ENCODE measurements around the gene LENG9. TPM values are rescaled to one million over a fixed set of nuclear protein-coding genes. Genes with fewer than 3 reads are reported as not detected.

The LENG9 gene
- total RNA-seq, 4 donors from 2014 or later = 3.1 to 7.9 (median 4.1) TPM

- peaks cover 58% of the 10 kb centered on the region for H3K27me3 ChIP-seq
- peaks cover 20% of the 10 kb centered on the region for H3K4me1 ChIP-seq
- 76% methylated on average over 6 of the region's 11 CpGs for WGBS
- H3K36me3 ChIP-seq = no peaks in the 10 kb centered on the region
- no peak for TF ChIP-seq POLR2A (IDR thresholded peaks at IDR 0.05)
- no peak for TF ChIP-seq CTCF (IDR thresholded peaks at IDR 0.05)
- no peak for TF ChIP-seq EP300 (IDR thresholded peaks at IDR 0.05)
- TF ChIP-seq POLR2AphosphoS5 (IDR thresholded peaks at IDR 0.05) = no peak
- H3K9me3 ChIP-seq = no peaks in the 10 kb centered on the region
- no peak for DNase-seq (ENCODE audit: low spot score in 2 of 2)
- no peak overlapping the region for H3K4me3 ChIP-seq
- H3K27ac ChIP-seq = no peak overlapping the region
These were observed 35.0 kb downstream of the LENG9 start for GRCh38 chr19:54428323-54429175.

GRCh38 chr19:54427586-54427985 lies 36.0 kb downstream of the LENG9 start:
- Histone ChIP-seq H3K4me3 (no peak overlapping the region), H3K27ac (no peak overlapping the region), H3K27me3 (peaks cover 62% of the 10 kb centered on the region), H3K4me1 (peaks cover 20% of the 10 kb centered on the region), H3K9me3 (no peaks in the 10 kb centered on the region), H3K36me3 (no peaks in the 10 kb centered on the region)
- DNase-seq (ENCODE audit: low spot score in 2 of 2) = no peak
- 81% methylated on average over 11 of the region's 11 CpGs for WGBS
- no peak for TF ChIP-seq POLR2A (IDR thresholded peaks at IDR 0.05)
- TF ChIP-seq EP300 (IDR thresholded peaks at IDR 0.05) = no peak
- no peak for TF ChIP-seq CTCF (IDR thresholded peaks at IDR 0.05)
- no peak for TF ChIP-seq POLR2AphosphoS5 (IDR thresholded peaks at IDR 0.05)

- H3K4me1 ChIP-seq = peaks cover 18% of the 10 kb centered on the region
- no peak overlapping the region for H3K27ac ChIP-seq
- no peak overlapping the region for H3K4me3 ChIP-seq
- 64% methylated on average over 13 of the region's 17 CpGs for WGBS
- no peaks in the 10 kb centered on the region for H3K36me3 ChIP-seq
- DNase-seq (ENCODE audit: low spot score in 2 of 2) = no peak
- no peak for TF ChIP-seq CTCF (IDR thresholded peaks at IDR 0.05)
- TF ChIP-seq EP300 (IDR thresholded peaks at IDR 0.05) = no peak
- TF ChIP-seq POLR2AphosphoS5 (IDR thresholded peaks at IDR 0.05) = no peak
- no peak for TF ChIP-seq POLR2A (IDR thresholded peaks at IDR 0.05)
- peaks cover 74% of the 10 kb centered on the region for H3K27me3 ChIP-seq
- no peaks in the 10 kb centered on the region for H3K9me3 ChIP-seq
These were observed 37.2 kb downstream of the LENG9 start for GRCh38 chr19:54426291-54426931.

GRCh38 chr19:54425382-54425723 lies 38.2 kb downstream of the LENG9 start:
- Histone ChIP-seq H3K4me1 (peaks cover 18% of the 10 kb centered on the region), H3K4me3 (no peak overlapping the region), H3K27me3 (peaks cover 78% of the 10 kb centered on the region), H3K27ac (no peak overlapping the region), H3K9me3 (no peaks in the 10 kb centered on the region), H3K36me3 (no peaks in the 10 kb centered on the region)
- DNase-seq (ENCODE audit: low spot score in 2 of 2) = no peak
- TF ChIP-seq EP300 (IDR thresholded peaks at IDR 0.05) = no peak
- TF ChIP-seq POLR2AphosphoS5 (IDR thresholded peaks at IDR 0.05) = no peak
- no peak for TF ChIP-seq POLR2A (IDR thresholded peaks at IDR 0.05)
- TF ChIP-seq CTCF (IDR thresholded peaks at IDR 0.05) = no peak
- 60% methylated on average over 5 of the region's 5 CpGs for WGBS

GRCh38 chr19:54424660-54425381 lies 38.8 kb downstream of the LENG9 start:
- Histone ChIP-seq H3K36me3 (no peaks in the 10 kb centered on the region), H3K4me1 (peaks cover 16% of the 10 kb centered on the region), H3K27me3 (peaks cover 78% of the 10 kb centered on the region), H3K4me3 (no peak overlapping the region), H3K27ac (no peak overlapping the region), H3K9me3 (no peaks in the 10 kb centered on the region)
- TF ChIP-seq CTCF (IDR thresholded peaks at IDR 0.05) (no peak), EP300 (IDR thresholded peaks at IDR 0.05) (no peak)
- DNase-seq (ENCODE audit: low spot score in 2 of 2) = no peak
- WGBS = 92% methylated on average over 34 of the region's 36 CpGs
